Ureter (tissue), 1 donor: ENCODE data around the gene IL17B. TPM values are rescaled to one million over a fixed set of nuclear protein-coding genes. Genes with fewer than 3 reads are reported as not detected.

Source experiments
- DNase-seq: peaks from one replicate; pipeline ENCODE4 v3.0.0-alpha.2; 2020; ENCODE audit warnings: low spot score
- total RNA-seq: library from RNA; stranded (reverse); gene quantifications from one replicate; pipeline ENCODE4 v1.2.4, GENCODE V29; 2023
- donor health status: DM: yes; HTN: yes; CAD: no.

Gene IL17B
- total RNA-seq, 1 donor from 2014 or later, result not detected

DNA sequence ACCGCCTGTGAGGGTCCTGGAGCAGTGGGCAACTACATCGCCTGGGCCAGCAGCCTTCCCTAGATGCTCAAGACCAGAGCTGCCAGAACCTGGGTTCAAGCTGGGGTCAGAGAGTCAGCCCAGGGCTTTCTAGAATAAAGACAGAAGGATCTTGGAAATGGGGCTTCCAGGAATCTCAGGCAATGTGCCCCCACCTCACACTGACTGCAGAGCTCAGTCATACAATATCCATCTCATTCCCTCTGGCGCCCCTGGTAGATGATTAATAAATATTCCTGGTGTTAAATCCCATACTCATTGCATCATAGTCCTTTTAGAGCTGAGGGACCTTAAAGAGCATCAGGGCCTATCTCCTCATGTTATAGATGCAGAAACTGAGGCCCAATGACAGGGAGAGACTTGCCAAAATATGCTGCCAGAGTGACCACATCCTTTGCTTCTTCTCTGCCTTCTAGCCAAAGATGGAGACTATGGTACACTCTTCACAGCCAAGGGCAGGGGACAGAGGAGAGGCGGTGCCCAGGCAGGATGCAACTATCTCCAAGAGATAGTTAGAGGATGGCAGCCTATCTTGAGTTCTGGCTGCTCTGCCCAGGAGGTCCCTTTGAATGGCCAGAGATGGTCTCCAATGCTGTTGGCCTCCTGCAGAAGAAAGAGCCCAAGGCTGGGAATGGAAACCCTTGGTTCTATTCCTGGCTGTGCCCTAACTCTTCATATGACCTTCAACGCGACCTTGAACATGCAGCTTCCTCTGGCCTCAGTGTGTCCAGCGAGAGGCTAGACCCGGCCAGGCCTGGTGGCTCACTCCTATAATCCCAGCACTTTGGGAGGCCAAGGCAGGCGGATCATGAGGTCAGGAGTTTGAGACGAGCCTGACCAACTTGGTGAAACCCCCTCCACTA is 36.2 kb upstream of the IL17B start:
- DNase-seq, result no peak

DNA sequence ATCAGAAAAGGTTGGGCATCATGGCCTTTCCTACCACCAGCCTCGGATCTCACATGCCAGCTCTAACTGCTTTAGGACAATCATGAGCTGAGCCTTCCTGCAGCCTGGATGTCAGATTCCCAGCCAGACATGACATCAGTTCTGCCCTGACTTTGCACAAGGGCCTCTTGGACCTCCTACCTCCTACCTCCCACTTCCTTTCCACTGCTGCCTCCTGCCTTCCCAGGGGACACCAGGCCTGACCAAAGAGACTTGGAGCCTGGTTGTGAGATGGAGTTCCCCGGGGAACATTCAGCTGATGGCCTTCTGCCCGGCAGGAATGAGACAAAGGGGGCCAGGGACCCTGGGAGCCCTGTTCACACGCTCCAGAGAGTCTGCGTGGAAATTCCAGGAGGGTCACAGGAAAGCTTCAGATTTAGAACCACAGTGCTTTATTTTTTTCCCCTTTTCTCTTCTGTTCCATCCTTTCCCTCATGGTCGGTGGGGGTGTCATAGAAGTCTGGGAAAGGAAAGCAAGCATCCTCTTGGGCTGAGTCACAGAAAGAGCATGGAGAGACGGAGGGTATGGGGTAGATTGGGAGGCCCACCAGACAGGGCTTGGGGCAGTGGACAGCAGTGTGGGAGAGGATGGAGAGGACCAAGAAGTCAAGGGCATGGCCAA is 35.4 kb upstream of the IL17B start:
- DNase-seq, result no peak

DNA sequence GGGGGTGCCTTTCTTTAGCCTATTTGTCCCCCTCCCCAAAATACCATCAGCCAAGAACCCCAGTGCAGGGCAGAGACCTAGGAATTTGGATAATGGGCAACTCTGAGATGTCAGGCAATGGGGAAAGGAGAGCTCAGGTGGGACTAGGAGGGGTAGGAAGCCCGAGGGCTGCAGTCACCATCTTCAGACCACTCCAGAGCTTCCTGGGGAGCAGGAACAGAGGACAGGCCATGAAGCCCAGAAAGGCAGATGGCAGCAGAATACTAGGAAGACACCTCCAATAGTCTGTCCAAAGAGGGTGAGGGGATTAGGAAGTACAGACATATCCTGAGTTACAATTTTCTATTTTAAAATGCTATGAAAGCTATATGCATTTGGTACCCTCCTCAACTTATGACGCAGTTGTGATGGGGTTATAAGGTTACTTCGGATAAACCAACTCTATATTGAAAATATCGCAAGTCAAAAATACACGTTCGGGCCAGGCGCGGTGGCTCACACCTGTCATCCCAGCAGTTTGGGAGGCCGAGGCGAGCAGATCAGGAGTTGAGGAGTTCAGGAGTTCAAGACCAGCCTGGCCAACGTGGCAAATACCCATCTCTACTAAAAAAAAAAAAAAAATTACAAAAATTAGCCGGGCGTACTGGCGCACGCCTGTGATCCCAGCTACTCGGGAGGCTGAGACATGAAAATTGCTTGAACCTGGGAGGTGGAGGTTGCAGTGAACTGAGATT is 34.6 kb upstream of the IL17B start:
- DNase-seq, result no peak

DNA sequence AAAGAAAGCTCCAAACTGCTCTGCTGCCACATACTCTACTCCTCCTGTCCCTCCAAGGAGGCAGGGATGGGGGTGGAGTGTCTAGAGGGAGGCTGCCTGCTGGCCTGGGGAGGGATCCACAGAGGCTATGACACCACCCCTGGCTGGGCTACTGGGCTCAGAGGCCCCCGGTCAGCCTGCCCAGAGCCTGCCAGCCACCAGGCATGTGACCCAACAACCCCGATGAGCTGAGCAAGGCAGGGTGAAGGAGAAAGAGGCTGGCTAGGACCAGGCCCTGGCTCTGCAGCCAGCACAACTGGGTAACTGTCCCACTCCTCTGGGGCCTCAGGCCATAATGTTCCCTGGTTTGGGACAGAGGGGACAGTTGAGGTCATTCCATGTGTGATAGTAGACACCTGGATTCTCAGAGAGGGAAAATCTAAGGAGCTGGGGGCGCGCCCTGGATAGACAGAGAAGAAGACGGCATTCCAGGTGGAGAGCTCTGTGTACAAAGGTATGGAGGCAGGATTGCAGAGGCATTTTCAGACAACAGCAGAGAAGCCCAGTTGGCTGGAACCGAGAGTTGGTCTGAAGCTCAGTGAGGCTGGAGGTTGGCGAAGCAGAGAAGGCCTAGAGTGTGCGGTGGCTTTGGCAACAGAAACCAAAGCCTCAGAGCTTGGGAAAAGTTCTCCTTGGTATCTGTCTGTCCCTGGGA is 33.8 kb upstream of the IL17B start:
- no peak for DNase-seq

DNA sequence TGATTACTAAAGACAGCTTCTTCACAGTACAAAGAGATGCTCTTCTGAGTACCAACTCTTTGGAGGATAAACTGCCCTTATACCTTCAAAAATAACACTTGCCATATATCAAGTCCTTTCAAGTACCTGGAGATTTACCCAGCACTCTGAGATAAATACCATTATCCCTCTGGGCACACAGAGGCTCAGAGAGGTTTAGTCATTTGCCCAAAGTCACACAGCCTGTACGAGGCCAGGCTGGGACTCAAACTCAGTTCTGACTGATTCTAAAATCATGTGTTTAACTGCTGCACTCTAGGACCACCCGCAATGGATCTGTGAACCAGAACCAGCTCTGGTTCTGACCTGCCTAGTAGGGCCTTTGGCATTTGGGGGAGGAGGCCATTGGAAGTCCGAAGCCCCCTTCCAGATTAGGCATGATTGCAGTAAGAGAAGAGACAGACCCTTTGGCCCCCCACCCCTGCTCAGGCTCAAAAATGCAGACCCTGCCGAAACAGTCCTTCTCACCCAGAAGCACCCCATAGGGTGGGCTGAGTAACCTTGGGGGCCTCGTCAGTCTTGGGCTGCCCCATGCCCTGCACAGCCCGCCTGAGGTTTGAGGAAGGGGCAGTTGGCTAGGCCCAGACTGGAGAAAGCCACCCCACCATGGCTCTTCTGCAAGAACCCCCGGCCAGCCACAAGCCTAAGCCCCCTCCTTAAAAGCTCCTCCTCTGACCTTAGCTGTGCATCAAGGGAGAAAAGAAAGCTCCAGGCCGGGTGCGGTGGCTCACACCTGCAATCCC is 32.8 kb upstream of the IL17B start:
- DNase-seq, result no peak

DNA sequence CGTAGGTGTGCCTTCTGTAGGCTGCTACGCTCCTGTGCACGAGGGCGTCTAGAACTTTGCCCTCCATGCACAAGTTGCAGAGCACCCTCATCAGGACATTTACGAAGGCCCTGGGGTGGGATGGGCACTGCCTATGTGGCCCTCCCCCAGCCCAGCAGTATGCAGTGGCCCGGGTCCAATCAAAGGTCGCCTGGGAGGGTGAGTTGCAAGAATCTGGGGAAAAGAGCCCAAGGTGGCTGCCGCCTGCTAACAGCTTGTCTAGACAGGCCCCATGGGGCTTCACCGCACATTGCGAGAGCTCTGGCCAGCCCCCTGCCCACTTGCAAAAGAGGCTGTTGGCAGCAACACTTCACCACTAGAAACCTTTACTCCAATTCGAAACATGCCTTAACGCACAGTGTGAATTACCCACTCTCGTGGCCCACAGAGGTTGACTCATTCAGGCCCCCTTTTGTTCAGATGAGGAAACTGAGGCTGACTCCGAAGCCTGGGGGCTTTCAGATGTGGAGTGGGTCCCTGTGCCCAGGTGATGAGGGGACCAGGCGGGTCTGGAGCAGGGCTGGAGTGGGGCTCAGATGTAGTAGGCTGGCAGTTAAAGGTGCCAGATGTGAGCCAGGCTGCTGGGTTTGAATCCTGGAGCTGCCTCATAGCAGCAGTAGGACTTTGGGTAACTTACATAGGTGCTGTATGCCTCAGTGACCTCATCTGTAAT is 31.8 kb upstream of the IL17B start:
- DNase-seq, result peak; percentile 74

DNA sequence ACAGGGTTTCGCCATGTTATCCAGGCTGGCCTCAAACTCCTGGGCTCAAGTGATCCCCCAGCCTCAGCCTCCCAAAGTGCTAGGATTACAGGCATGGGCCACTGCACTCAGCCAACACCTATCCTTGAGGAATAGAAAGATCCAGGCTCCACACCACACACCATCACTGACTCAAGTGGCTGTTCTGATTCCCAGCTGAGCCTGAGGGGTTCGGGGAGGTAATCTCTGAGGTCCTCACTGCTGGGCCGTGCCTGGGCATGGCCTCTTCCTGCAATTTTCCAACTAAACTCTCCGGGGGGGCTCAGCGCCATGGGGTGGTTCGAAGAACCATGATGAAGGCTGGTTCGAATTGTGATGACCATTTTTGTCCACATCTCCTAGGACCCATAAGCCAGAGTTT is 31.0 kb upstream of the IL17B start:
- no peak for DNase-seq

DNA sequence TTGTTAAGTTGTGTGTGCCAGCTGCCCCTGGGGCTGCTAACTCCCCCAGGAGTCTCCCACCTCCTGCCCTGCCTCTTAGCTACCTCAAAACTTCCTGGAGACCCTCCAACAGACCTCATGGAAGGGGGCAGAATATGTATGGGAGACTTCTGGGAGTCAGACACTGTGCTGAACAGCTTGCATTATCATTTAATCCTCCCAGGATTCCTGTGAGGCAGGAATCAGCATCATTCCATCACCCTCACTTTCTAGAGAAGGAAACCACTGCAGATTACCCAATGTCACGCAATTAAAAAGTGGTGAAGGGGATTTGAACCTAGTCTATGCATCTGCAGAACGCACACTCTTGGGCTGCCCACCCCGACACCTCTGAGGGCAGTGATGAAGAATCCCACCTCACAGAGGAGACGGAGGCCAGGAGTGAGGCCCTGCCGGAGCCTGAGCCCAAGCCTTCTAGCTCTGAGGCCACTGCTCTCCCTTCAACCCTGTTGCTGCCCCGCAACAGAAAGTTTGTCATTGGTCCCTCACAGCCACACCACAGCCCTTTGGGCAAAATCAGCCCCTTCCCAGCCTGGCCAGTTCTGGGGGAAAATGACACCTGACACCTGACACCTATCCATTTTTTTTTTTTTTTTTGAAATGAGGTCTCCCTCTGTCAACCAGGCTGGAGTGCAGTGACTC is 30.3 kb upstream of the IL17B start:
- DNase-seq, result no peak

DNA sequence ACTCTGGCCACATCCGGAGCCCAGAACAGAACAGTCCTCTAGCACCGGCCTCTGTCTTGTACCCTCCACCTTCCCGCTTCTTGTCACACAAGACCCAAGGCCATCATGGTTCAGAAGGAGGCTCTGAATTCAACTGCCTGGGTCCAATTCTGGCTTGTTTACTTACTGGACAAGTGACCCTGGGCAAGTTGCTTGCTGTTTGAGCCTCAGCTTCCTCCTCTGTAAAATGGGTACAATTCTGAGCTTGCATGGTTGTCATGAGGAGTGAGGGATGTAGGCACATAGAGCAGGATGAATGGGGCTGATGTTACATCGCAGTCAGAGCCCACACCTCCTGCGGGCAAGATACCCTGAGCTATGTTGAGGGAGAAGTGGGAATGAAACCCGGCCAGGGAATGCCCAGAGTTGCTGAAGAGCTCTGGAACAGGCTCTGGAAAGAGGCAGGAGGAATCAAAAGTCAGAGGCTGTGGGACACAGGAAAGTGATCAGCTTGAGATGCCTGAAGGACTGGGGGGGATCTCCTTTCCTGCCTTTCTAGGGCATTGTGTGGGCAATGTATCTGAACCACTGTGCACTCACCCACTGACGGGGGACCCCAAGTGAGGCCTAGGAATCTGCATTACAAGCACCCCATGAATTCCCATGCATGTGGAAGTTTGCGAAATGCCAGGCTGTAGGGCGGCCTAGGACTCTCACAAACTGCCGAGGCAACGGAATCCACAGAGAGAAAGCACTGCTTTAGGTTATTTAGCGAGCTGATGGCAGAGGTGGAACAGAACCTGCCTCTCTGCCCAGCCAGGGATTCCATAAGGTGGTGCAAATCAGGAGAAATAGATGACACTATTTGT is 29.4 kb upstream of the IL17B start:
- no peak for DNase-seq

DNA sequence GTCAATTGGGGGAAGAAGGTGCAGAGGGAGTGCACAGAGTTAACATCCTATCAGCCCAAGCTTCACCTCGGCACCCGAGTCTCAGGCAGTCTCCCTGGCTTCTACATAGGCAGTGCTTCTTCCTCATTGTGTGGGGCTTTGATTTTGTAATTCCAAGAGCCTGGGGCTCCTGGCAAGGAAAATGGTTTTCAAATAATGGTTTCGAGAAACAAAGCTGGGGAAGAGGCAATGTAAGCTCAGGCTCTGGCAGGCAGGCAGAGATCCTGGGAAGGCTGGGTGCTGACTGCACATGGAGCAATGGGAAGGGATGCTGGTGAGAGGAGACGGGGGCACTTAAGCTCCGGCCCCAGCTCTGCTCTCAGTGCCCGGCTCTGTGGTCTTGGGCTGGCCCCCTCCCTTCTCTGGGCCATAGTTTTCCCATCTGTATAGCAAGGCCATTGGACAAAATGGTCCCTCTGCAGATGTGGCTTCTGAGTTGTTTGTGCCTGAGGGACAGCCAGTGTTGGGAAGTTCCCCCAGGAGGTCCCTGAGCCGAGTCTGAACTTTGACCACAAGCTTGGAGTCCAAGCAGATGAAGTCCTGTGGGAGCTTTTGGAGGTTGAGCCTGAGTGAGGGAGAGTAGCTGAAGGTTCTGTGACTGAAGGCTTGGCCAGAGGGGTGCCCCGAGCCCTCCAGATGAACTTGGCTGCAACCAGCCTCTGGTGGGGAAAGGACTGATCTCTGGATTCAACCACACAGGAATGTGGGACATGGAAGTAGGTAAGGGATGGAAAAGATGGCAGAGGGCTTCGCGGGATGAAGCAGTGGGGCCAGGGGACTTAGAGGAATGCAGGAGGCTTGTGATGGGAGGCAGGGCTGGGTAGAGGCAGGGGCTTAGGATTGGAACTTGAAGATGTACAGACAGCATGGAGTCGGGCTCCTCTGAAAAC is 28.5 kb upstream of the IL17B start:
- no peak for DNase-seq

DNA sequence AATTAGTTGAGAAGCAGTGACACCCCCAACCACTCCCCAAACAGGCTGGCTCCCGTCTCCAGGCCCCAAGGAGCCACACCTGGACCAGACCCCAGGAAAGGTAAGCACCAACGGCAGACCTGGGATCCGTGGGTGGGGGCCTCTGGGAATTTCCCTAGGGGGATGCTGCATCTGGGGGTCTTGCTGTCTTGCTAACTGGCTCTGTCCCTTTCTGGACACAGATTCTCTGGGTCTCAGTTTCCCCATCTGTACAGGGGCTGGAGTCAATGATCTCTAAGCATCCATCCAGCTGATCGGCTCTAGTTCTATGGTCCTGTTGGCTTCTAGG is 27.9 kb upstream of the IL17B start:
- no peak for DNase-seq

DNA sequence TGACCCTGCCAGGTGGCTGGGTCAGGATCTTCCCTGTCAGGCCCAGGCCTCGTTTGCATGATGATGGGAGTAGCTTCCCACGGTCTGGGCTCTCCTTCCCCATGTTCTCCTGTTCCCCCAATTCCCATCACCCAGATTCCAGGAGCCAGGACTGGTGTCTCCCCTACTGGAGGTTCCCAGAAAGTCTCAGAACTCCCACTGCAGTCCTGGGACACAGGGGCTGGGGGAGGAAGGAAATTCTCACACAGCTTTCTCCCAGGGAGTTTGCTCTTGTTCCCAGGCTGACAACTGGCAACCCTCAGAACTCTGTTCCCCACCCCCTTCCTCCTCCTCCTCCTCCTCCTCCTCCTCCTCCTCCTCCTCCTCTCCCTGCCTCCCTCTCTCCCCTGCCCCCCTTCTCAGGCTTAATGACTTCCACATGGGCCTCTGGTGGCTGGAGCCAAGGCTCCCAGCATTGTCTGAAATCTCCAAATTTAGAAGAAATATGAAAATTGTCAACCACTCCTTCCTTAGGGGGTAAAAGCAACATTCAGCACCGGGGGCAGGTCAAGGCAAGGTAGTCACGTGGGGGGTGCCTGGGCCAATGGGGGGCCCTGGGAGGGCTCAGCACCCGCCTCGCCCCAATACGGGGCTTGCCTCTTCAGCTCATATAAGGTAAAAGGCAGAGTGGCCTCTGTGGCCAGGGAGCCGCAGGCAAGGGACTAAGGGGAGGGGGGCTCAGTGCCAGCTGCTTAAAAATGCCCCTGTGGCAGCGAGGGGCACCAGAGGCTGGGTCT is 27.3 kb upstream of the IL17B start:
- DNase-seq, result peak; percentile 90

DNA sequence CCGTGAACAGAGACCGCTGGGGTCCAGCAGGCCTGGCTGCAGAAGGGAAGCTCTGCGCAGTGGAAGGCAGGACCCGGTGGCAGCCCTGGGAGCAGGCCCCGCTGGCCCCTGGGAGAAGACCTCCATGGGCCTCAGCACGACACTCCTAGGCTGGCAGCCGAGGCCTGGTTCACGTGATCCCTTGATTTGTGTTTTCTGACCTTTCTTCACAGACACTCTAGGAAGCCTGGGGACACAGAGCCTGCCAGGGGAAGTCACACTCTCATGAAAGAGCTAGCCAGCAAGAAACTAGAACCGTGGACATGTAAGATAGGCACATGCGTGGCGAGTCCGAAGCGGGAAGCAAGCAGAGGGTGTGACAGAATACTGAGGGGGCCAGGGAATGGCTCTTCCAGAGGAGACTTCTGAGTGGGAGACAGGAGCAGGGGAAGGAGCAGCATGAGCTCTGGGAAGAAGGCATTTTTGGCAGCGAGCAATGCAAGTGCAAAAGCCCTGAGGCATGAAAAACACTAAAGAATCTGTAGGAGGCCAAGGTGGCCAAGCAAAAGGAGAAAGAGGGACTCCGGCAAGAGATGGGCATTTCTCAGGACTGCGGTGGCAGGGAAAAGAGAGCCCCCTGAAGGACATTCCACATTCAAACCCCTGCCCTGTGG is 26.6 kb upstream of the IL17B start:
- no peak for DNase-seq

DNA sequence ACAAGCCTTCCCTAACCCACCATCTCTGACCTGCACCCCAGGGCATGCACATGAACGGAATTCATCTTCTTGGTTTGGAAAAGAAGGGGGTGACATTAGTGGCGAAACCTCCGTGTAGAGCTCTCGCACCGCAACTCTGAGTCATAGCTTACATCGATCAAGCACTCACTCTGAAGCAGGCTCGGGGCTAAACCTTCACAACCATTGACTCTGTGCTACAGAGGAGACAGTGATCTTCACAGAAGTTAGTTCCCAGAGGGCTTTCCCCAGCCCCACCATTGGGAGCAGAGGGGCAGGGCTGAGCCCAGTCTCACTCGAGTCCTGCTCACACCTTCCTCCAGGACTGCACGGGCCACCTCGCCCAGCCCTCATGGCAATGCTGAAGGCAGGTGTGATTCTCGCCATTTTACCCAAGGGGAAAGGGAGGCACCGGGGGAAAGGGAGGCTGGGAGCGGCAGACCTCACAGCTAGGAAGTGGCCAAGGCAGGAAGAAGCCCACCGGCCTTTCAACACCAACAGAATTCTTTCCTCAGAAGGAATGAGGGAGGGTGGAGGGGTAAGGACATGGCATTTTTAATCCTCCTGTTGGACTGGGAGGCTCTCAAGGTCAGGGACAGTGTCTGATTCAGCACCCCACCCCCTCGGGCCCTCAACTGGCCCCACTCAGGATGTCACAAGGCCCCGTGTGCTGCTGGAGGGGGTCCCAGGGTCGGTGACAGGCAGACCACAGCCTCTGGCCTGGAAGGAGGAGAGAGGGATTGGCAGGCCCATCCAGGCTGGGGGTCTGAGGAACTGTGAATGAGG is 25.9 kb upstream of the IL17B start:
- DNase-seq, result no peak

DNA sequence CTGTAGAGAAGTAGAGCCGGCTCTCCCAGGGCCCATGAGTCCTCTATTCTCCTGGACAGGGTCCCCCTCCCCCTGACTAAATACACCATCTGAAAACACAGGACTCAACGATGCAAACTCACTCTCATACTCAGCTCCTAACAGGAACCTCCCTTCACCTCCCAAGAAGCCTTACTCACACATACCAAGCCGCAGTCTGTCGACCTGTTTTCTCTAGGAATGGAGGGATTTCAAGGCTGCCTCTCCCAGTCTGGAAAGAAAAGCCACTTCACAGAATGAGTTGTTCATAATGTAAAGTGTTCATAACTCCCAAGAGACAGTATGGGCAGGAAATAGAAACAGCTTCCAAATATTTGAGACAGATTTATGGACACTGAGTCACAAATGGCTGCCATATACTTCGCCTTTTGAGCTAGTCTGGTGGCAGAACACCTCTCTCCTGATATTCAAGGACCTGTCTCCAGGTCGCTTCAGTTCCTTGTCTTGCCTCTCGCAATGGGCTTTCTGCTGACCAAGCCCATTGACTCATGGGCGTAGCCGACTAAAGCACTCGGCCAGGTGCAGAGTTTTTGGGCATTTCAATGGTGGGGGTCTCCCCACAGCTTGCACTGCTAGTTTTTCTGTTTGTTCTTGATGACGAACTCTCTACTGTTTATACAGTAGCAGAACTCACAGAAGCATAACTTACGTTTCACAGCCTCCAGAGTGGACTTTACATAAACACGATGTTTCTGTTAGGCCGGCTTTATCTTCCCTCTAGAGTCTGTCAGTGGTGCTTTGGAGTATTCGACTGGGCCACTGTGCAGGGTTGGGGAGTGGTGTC is 25.0 kb upstream of the IL17B start:
- no peak for DNase-seq
